Stimulated activated CD8-positive, alpha-beta memory T cell treated with anti-CD3 and anti-CD28 coated beads, Interleukin-15, amount 100 ng/mL, for 24 hours (primary cell): ENCODE data around the gene ADAMTS13.

Experiments
- DNase-seq: peaks from one replicate; pipeline ENCODE4 v3.0.0-alpha.2; 2020; ENCODE audit warnings: low read depth

ADAMTS13 gene

DNA sequence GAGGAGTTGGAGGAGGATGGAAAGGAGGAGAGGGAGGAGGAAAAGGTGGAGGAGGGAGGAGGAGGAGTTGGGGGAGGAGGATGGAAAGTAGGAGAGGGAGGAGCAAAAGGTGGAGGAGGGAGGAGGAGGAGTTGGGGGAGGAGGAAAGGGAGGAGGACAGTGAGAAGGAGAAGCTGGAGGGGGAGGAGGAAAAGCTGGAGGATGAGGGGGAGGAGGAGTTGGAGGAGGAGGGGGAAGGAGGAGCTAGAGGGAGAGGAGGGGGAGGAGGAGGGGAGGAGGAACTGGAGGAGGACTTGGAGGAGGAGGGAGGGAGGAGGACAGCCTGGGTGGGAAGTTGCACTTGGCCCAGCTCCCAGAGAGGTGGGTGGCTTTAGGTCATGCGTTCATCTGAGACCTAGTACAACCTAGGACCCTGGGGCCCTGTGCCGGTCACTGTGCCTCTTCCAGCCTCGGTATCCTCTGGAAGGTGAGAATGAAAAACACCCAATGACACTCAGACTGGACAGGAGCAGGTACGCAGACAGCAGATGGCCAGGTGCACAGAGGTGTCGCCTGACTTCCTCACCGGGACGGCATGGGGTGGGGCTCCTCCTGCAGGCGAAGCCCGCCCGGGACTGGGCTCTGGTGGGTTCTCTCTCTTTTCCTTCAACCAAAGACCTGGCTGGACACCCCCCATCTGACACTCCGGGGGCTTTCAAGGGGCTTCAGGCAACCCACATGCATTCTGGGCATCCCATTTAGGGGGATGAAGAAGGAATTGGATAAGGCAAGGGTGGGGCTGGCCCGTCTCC, 68.9 kb downstream of the ADAMTS13 start:
- no peak for DNase-seq

DNA sequence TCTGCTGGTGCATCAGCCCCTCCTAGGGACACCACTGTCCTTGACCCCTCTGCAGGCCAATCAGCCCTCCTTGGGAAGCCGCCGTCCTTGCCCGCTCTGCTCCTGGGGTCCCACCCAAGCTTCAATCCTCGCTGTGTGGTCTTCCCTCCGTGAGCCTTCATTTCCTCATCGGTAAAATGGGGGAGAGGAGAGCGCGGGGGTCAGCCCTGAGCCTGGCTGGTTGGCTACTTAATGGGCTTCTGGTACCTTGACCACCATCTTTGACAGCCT, 69.4 kb downstream of the ADAMTS13 start:
- no peak for DNase-seq

DNA sequence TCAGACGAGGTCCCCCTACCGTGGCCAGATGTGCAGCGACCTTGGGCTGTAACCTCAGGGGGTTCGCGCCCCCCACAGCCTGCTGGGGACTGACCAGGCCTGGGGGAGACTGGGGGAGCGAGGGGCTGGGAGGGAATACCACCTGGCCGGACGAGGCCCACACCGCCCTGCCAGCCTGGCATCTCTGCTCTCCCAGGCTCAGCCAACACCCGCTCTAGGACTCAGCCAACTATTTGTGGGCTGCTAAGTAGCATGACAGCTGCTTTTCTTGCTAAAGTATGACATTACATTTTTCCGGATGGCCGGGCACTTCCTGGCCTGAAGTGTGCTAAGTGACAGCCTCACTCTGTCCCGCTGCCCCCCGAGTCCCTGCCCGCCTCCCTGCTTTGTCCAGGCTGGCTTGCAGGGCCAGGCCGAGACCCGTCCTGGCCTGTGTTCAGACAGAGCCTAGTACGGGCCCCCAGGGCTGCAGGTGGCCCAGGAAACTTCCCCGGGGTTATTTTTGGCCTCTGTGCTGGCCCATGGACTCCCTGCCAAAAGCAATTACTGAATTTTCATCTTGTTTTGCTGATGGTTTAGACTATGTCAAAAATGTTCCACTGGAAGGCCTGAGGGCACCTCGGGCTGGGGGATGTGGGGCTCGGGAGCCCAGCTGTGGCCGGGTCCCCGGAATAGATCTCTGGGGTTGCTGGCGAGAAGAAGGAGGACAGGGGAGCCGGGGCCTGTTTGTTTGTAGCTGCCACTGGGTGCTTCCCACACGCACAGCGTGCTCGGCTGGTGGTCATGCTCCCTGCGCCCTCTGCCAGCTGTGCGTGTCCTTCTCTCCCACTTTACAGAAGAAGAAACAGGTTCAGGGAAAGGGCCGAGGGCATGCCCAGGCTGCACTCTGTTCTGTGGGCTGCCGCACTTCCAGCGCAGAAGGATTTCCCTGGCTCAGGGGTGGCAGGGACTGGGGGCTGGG, 70.2 kb downstream of the ADAMTS13 start:
- DNase-seq, result no peak

DNA sequence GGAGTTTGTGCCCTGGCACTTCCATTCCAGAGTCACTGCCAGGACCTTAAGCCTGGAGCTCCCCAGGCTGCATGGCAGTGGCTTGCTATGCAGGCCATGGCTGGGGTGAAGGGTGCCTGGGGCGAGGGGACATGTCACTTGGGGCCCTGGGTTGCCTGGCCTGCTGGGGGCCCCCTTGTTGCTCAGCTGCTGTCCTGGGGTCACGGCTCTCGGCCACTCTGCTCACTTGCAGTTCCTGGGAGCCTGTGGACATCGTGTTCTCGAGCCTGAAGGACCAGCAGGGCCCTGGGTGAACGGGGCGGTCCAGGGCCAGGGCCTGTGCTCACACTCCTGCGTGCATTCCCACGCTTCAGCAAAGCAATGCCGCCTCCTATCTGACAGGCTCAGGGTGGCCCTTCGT, 71.3 kb downstream of the ADAMTS13 start:
- no peak for DNase-seq

DNA sequence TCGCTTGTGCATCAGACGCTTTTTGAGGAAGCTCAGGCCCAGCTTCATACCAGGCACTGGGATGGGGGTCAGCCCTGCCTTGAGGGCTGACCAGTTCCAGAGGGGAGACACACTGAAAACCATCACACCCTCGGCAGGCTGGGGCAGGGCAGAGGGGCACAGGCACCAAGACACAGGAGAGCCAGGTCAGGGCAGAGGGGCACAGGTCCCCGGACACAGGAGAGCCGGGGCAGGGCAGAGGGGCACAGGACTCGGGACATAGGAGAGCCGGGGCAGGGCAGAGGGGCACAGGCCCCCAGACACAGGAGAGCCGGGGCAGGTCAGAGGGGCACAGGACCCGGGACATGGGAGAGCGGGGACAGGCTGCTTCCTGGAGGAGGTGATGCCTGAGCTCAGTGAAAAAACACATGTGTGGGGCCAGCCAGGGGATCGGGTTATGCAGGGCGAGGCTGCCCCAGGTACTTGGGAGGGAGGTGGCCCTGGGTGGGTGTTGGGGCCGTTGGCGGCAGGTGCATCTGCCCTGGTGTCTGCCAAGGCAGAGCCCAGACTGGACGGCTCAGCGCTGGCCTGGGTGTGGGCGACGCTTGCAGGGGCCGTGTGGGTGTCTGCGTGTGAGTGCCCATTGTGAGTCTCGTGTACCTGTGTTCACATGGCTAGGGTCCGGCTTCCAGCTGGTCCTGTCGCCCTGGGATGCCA, 71.8 kb downstream of the ADAMTS13 start:
- DNase-seq, result no peak

DNA sequence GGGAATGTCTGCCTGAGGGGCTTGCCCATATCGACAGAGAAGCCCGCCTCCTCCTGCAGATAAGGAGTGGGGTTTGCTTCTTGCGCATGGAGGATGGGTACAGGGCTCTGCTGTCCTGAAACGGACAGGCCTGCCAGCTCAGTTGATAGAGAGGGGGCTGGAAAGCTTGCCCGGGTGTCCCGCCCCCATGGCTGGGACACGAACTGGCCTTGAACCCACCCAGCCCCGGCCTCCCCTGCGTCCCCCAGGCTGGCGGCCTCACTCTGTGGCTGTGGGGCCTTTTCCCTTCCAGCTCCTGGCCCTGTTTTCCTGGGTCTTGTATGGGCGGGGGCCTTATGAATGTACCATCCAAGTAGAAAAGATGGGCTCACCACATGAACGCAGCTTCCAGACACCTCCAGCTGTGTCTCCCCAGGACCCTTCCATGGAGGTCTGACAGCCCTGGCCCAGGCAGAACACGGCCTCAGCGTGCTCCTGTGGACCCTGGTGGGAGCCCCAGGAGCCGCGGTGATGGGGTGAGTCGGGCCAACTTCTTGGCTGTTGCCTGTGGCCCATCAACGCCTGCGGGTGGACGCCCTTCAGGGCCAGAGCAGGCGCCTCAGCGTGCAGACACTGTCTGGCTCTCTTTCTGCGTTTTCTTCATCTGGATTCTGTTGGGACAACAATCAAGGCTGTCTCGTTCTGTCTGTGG, 72.6 kb downstream of the ADAMTS13 start:
- no peak for DNase-seq

DNA sequence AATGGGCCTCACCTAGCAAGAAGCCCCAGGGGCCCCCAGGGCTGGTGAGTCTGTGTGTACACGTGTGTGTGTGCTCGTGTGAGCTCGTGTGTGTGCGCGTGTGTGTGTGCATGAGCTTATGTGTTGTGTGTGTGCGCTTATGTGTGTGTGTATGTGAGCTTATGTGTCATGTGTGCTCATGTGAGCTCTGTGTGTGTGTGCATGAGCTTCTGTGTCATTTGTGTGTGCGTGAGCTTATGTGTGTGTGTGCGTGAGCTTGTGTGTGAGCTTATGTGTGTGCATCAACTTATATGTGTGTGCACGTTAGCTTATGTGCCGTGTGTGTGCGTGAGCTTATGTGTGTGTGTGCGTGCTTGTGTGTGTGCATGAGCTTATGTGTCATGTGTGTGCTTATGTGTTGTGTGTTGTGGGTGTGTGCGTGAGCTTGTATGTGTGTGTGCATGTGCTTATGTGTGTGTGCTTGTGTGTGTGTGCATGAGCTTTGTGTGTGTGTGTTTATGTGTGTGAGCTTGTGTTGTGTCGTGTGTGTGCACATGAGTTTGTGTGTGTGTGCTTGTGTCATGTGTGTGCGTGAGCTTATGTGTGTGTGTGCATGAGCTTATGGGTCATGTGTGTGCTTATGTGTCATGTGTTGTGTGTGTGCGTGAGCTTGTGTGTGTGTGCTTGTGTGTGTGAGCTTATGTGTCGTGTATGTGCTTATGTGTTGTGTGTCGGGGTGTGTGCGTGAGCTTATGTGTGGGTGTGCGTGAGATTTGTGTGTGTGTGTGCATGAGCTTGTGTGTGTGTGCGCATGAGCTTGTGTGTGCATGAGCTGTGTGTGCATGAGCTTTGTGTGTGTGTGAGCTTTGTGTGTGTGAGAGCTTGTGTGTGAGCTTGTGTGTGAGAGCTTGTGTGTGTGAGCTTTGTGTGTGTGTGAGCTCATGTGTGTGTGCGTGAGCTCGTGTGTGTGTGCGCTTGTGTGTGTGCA, 73.4 kb downstream of the ADAMTS13 start:
- DNase-seq, result no peak

DNA sequence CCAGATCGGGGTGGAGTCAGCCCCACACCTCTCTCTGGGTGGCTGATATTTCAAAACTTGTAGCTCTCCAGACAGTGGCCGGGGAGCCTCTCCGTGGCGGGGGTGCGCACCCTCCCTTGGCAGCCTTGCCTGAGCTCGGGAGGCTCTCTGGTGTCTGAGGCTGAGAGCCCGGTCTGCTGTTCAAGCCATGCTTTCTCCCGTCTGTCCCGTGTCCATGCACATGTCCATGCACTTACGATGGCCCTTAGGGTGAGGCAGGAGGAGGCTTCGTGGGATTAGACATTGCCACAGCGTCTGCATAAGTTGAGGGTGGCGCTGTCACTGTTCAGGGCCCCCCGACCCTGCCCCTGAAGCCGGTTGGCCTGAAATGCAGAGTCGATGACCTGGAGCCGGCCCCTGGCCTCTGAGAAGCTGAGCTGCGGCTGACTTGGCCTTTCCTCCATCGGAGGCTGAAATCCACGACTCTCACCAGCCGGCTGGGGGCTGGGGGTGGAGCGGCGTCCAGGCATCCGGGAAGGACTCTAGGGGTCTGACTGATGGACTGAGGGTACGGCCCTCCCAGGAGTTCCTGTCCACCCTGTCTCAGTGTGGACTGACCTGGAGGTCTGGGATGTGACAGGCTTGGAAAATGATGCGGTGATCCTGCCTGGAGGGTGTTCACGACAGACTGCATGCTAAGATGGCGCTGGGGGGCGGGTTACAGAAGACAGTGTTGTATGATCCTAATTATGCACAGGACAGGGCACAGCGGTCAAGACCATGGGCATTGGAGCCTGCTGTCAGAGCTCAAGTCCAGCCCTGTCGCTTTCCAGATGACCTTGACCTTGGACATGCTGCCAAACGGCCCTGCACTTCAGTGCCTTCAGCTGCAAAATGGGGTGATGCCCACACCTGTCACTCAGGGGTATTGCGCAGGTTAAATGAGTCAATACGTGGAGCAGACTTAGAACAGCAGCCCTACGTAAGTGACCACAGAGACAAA, 75.0 kb downstream of the ADAMTS13 start:
- DNase-seq, result no peak

DNA sequence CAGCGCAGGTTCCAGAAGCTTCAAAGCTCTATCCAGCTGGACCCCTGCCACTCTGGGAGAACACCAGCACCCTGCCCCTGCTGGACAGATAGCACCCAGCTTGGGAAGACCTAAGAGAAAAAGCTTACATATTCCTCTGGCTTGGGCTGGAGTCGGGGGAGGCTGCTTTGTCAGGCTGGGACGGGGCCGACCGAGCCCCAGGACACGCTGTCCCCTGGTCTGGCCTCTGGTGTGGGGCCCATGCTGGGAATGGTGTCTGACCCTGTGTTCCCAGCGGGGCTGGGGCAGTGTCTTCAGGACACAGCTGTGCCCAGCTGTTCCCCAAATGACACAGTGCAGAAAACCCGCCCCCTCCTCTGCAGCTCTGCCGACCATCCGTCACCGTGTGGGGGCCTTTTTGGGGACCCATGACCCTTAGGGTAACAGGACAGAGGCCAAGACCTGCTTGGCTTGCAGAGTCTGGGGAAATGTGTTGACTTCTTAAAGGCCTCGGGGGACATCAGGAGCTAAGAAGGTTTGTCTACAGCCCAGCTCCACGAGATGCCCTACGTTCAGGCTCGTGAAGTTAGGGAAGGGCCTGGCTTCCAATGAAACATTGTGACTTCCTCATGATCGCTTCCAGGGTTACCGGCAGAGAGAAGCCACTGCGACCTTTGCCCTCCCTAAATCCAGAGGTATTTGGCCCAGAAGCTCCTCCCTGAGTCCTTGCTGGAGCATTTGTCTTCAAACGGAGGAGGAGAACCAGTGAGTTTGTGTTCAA, 77.1 kb downstream of the ADAMTS13 start:
- no peak for DNase-seq

DNA sequence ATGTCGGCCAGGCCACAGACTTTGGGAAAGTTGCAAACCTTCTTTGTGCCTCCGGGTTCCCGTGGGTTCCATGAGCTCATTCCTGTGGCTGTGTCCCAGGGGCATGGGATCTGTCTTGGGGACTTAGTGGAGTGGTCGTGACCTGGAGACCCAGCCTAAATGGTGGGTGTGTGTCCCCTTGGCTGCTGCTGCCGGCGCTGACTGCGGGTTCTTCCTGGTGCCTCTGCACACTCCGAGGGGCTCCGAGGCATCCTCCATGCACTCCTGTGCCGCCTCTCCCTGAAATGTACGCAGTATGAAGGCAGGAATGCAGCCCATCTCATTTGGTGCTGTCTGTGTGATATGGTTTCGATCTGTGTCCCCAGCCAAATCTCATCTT, 77.7 kb downstream of the ADAMTS13 start:
- DNase-seq, result no peak

DNA sequence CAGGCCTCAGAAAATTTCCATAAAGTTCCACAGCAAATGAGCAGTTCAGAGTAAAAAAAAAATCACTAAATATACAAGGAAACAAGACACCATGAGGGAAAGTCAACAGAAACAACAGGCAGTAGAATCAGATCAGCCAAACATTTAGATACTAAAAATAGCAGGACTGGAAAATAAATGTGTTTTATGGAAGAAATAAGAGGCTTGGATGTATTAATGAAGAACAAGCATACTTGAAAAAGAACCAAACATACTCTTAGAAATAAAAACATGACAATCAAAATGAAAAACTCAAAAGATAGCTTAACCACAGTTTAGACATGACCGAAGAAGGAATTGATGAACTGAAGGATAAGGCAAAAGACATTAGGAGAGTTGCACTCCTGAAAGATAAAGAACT, 79.9 kb downstream of the ADAMTS13 start:
- no peak for DNase-seq

DNA sequence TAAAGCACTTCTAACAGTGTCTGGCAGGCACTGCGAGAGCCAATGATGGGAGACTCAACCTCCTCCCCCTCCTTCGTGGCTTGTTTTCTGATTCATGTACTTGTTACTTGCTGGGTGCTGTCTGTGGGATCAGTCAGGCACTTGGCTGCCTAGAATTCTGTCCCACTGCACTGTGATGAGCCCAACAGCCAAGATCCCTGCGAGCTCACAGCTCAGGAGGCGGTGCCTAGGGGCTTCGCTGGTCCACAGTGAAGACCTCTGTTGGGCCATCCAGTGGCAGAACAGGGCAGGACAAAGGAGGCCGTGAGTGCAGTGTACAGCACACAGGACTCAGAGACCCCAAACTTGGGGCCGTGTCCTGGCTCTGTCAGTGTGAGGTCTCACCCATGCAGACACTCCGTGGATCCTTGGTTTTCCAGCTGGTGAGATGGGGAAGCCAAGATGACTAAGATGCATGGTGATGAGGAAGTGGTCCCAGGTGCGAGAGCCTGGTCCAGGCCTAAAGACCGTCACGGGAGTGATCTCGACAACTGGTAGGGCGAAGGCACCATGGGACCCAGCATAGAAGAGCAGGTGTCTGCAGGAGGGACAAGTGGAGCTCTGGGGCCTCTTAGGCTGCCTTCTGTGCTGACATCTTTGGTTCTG, 83.1 kb downstream of the ADAMTS13 start:
- no peak for DNase-seq

DNA sequence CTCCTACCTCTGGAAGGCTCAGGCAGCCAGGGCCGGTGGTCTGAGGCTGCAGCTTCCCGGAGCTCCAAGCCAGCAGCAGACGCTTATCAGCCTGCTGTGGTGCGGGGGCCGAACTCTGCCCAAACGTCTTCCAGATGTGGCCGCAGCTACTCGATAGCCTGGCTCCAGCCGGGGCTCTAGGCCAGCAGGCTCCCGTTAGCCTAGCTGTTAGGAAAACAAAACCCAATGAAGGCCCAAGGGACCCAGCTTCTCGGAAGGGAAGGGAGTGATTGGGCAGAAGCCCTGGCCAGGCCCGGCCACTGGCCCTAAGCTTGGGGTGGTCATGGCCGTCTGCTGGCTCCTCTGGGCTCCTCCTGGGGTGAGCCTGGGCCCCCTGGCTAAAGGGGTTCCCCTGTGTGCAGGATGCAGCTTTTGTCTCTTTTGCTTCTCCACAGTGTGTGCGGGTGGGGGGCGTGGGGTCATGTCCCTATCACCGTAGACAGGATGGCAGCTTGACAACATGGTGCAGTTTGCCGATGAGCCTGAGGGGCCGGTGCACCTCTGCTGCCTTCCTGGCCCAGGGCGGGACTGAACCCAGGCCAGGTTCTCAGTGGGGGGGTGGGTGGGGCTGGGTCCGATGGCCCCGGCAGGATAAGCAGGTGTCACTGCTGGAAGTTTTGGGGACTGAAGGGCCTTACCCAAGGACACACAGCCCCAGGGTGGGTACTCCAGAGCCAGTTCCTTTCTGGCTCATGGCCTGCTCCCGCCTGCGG, 83.9 kb downstream of the ADAMTS13 start:
- DNase-seq, result no peak

DNA sequence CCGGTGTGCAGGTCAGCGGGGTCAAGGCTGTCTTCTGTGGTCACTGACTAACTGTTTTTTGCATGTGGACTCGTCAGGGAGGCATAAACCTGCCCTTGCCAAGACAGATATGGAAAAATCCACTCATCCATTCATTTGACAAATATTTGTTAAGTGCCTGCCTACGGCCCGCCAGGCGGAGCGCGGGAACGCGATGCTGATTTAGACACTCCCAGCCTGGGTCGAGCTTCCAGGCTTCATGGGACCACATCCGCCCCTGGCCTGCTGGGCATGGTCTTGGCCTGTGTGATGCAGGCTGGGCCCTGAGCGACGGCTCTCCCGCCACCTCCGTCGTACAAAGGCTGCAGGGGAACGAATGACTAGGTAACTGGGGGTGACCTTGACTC, 84.5 kb downstream of the ADAMTS13 start:
- no peak for DNase-seq

DNA sequence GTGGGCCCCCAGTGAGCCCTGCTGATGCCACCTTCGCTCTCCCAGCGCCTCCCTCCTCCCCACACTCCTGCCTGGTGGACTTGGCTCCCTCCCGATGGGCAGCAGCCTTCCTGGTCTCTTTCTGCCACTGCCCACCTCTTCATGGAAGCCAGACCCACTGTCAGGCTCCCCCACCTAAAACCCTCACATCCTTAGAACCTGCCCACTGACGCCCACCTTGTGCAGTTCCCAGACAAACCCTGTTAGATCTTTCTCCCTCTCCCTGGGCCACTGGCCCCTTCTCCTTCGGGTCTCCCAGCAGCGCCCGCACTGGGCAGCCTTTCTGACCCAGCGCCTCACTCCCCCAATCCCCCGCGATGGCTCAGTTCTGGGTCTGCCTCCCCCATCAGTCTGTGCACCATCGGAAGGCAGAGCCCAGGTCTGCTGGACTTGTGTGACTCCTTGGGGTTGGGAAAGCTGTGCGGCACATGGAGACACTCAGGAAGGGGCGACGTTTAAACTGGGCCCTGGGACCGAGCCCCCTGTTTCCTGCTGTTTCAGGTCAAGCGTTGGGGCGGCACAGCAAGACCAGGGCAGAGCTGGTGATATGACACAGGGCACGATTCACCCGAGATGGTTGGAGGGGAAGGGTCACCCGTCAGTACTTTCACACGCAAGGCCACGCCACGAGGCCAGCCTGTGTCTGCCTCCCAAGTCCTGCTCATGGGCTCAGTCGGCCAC, 85.2 kb downstream of the ADAMTS13 start:
- no peak for DNase-seq

DNA sequence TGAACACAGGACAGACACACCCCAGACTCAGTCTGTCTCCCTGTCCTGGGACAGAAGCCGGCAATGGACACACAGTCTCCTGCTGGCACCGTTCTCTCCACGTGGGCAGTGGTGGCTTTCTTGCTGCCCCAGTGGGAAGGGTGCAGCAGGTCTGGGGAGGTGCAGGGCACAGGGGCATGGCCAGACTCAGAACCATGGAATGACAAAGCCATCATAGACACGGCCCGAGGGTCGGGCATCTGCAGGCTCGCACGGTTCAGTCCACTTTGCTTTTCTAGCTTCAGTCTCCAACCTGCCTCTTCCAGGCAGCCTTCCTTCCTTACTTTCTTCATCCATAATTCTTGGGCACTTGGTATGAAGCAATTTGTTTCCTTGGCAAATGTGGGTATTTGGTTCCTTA, 85.9 kb downstream of the ADAMTS13 start:
- DNase-seq, result no peak
